ENCODE measurements around the gene GLRX.

- TF ChIP-seq EZH2 (IDR thresholded peaks at IDR 0.05) (no peak), POLR2AphosphoS5 (IDR thresholded peaks at IDR 0.05; ENCODE audit: borderline replicate concordance, low read depth, low read length) (no peak), FOXP2 (optimal IDR thresholded peaks at IDR 0.05; ENCODE audit: control extremely low read depth, extremely low read length, insufficient read depth) (no peak)
Observed at GRCh38 chr5:95823738-95824609, 1.4 kb upstream of the GLRX start.

Measured in SK-N-MC (cell line).